ENCODE measurements around the gene PRKAG3. TPM values are rescaled to one million over a fixed set of nuclear protein-coding genes. Genes with fewer than 3 reads are reported as not detected.
A peak's percentile ranks its signal among the peaks of the same experiment; 100 is the strongest.
"Not testable (repeated sequence)": the region's sequence is repeated elsewhere in the genome, so short reads cannot be mapped to it uniquely, and the experiment has no call there.

The PRKAG3 gene
- total and polyA plus RNA-seq, 2 experiments from 2014 or later: 0.23 TPM; not detected in 1

GRCh38 chr2:218777276-218777990 lies 54.2 kb downstream of the PRKAG3 start:
- Histone ChIP-seq H3K4me3 (no peak overlapping the region), H3K27ac (peak overlapping the region; percentile 62), H3K36me3 (replicated peaks; ENCODE audit: insufficient read depth, low read depth) (no peaks in the 10 kb centered on the region), H3K4me1 (ENCODE audit: insufficient read depth) (peaks cover 9% of the 10 kb centered on the region), H3K9me2 (replicated peaks; ENCODE audit: insufficient read depth) (no peaks in the 10 kb centered on the region), H2AFZ (no peak overlapping the region), H3K27me3 (no peaks in the 10 kb centered on the region), H3K79me2 (no peaks in the 10 kb centered on the region), H3K4me2 (no peak overlapping the region), H3K9me3 (ENCODE audit: low read depth) (no peaks in the 10 kb centered on the region), H4K20me1 (ENCODE audit: insufficient read depth, poor library complexity, severe bottlenecking) (no peaks in the 10 kb centered on the region)
- WGBS (ENCODE audit: low lambda C conversion rate, missing lambda C conversion rate): 81% methylated on average over 9 of the region's 9 CpGs
- TF ChIP-seq CTCF (IDR thresholded peaks at IDR 0.05; ENCODE audit: poor library complexity): no peak
- no peak for TF ChIP-seq EZH2 (IDR thresholded peaks at IDR 0.05; ENCODE audit: borderline replicate concordance)
- TF ChIP-seq EZH2phosphoT487 (IDR thresholded peaks at IDR 0.05; ENCODE audit: low read depth, severe bottlenecking, unreplicated experiment): no peak
- peak; percentile 30 for DNase-seq (ENCODE audit: low spot score)

- Histone ChIP-seq H3K27ac (no peak overlapping the region), H3K4me2 (no peak overlapping the region), H4K20me1 (ENCODE audit: insufficient read depth, poor library complexity, severe bottlenecking) (no peaks in the 10 kb centered on the region), H3K36me3 (replicated peaks; ENCODE audit: insufficient read depth, low read depth) (no peaks in the 10 kb centered on the region), H3K27me3 (no peaks in the 10 kb centered on the region), H3K4me1 (ENCODE audit: insufficient read depth) (peaks cover 9% of the 10 kb centered on the region), H3K9me2 (replicated peaks; ENCODE audit: insufficient read depth) (no peaks in the 10 kb centered on the region), H3K9me3 (ENCODE audit: low read depth) (no peaks in the 10 kb centered on the region), H3K4me3 (no peak overlapping the region), H2AFZ (no peak overlapping the region), H3K79me2 (no peaks in the 10 kb centered on the region)
- WGBS (ENCODE audit: low lambda C conversion rate, missing lambda C conversion rate): 93% methylated on average over 1 of the region's 1 CpG
- no peak for DNase-seq (ENCODE audit: low spot score)
- TF ChIP-seq CTCF (IDR thresholded peaks at IDR 0.05; ENCODE audit: poor library complexity) (no peak), EZH2 (IDR thresholded peaks at IDR 0.05; ENCODE audit: borderline replicate concordance) (no peak), EZH2phosphoT487 (IDR thresholded peaks at IDR 0.05; ENCODE audit: low read depth, severe bottlenecking, unreplicated experiment) (no peak)
Measured at GRCh38 chr2:218776488-218776887, 55.1 kb downstream of the PRKAG3 start.

GRCh38 chr2:218773881-218774280 lies 57.7 kb downstream of the PRKAG3 start:
- DNase-seq (ENCODE audit: low spot score): no peak
- 100% methylated on average over 2 of the region's 2 CpGs for WGBS (ENCODE audit: low lambda C conversion rate, missing lambda C conversion rate)
- TF ChIP-seq EZH2 (IDR thresholded peaks at IDR 0.05; ENCODE audit: borderline replicate concordance): no peak

GRCh38 chr2:218772759-218773158 lies 58.8 kb downstream of the PRKAG3 start:
- not testable (repeated sequence) for DNase-seq (ENCODE audit: low spot score); H3K4me3 ChIP-seq; H3K36me3 ChIP-seq (replicated peaks; ENCODE audit: insufficient read depth, low read depth); H4K20me1 ChIP-seq (ENCODE audit: insufficient read depth, poor library complexity, severe bottlenecking); H3K27me3 ChIP-seq; H3K79me2 ChIP-seq; H3K9me2 ChIP-seq (replicated peaks; ENCODE audit: insufficient read depth); H2AFZ ChIP-seq; H3K27ac ChIP-seq; H3K4me1 ChIP-seq (ENCODE audit: insufficient read depth); H3K4me2 ChIP-seq; H3K9me3 ChIP-seq (ENCODE audit: low read depth)
- WGBS (ENCODE audit: low lambda C conversion rate, missing lambda C conversion rate): 96% methylated on average over 5 of the region's 5 CpGs

More at GRCh38 chr2:218773881-218774280, 57.7 kb downstream of the PRKAG3 start:
- Histone ChIP-seq H3K79me2 (no peaks in the 10 kb centered on the region), H3K36me3 (replicated peaks; ENCODE audit: insufficient read depth, low read depth) (no peaks in the 10 kb centered on the region), H4K20me1 (ENCODE audit: insufficient read depth, poor library complexity, severe bottlenecking) (no peaks in the 10 kb centered on the region), H3K9me2 (replicated peaks; ENCODE audit: insufficient read depth) (no peaks in the 10 kb centered on the region), H3K4me3 (no peak overlapping the region), H3K4me1 (ENCODE audit: insufficient read depth) (no peaks in the 10 kb centered on the region), H3K9me3 (ENCODE audit: low read depth) (no peaks in the 10 kb centered on the region), H3K27me3 (no peaks in the 10 kb centered on the region), H3K27ac (no peak overlapping the region), H3K4me2 (no peak overlapping the region), H2AFZ (no peak overlapping the region)

Small RNA genes lying within 50 kb of the gene (microRNA-seq; reads per million reads assigned to microRNA genes)
- gene MIR9500: not detected

Other genes starting within 250 kb of the PRKAG3 start
- 0.52 and 1.7 TPM in 2 replicates for gene PLCD4, start 223.9 kb downstream of the PRKAG3 start, total RNA-seq
- 0.65 and 1.0 TPM in 2 replicates for gene PLCD4, start 223.9 kb downstream of the PRKAG3 start, polyA plus RNA-seq
- gene ZNF142, start 172.2 kb downstream of the PRKAG3 start, total RNA-seq: 5.4 and 6.0 TPM in 2 replicates
- 7.7 and 8.9 TPM in 2 replicates for gene ZNF142, start 172.2 kb downstream of the PRKAG3 start, polyA plus RNA-seq
- 21.6 and 24.3 TPM in 2 replicates for gene BCS1L, start 172.1 kb downstream of the PRKAG3 start, total RNA-seq
- gene BCS1L, start 172.1 kb downstream of the PRKAG3 start, polyA plus RNA-seq: 48.1 and 58.3 TPM in 2 replicates
- 21.0 and 25.9 TPM in 2 replicates for gene RNF25, start 159.8 kb downstream of the PRKAG3 start, total RNA-seq
- gene RNF25, start 159.8 kb downstream of the PRKAG3 start, polyA plus RNA-seq: 32.4 and 32.7 TPM in 2 replicates
- gene STK36, start 159.7 kb downstream of the PRKAG3 start, total RNA-seq: 14.4 and 29.9 TPM in 2 replicates
- gene STK36, start 159.7 kb downstream of the PRKAG3 start, polyA plus RNA-seq: 37.2 and 42.7 TPM in 2 replicates
- 18.2 and 19.8 TPM in 2 replicates for gene TTLL4, start 121.0 kb downstream of the PRKAG3 start, total RNA-seq
- 23.7 and 30.2 TPM in 2 replicates for gene TTLL4, start 121.0 kb downstream of the PRKAG3 start, polyA plus RNA-seq
- 34.5 and 38.8 TPM in 2 replicates for gene CYP27A1, start 49.7 kb downstream of the PRKAG3 start, total RNA-seq
- gene CYP27A1, start 49.7 kb downstream of the PRKAG3 start, polyA plus RNA-seq: 35.9 and 44.8 TPM in 2 replicates
- 7.1 and 11.3 TPM in 2 replicates for gene WNT6, start 28.0 kb upstream of the PRKAG3 start, total RNA-seq
- 22.8 and 39.3 TPM in 2 replicates for gene WNT6, start 28.0 kb upstream of the PRKAG3 start, polyA plus RNA-seq
- gene WNT10A, start 49.0 kb upstream of the PRKAG3 start, total RNA-seq: 1.9 and 2.3 TPM in 2 replicates
- 1.9 and 5.7 TPM in 2 replicates for gene WNT10A, start 49.0 kb upstream of the PRKAG3 start, polyA plus RNA-seq
- gene CDK5R2, start 127.9 kb upstream of the PRKAG3 start, total RNA-seq: 0.08 and 0.37 TPM in 2 replicates
- gene CDK5R2, start 127.9 kb upstream of the PRKAG3 start, polyA plus RNA-seq: not detected in 2 replicates
- 0.70 TPM in 1 of 2 replicates, not detected in the other for gene FEV, start 153.4 kb upstream of the PRKAG3 start, total RNA-seq
- gene FEV, start 153.4 kb upstream of the PRKAG3 start, polyA plus RNA-seq: 0.58 and 2.1 TPM in 2 replicates
- gene CRYBA2, start 161.6 kb upstream of the PRKAG3 start, total RNA-seq: 0.90 TPM in 1 of 2 replicates, not detected in the other
- gene CRYBA2, start 161.6 kb upstream of the PRKAG3 start, polyA plus RNA-seq: not detected in 2 replicates
- gene CFAP65, start 209.7 kb upstream of the PRKAG3 start, total RNA-seq: 0.03 and 0.12 TPM in 2 replicates
- gene CFAP65, start 209.7 kb upstream of the PRKAG3 start, polyA plus RNA-seq: 0.05 and 0.06 TPM in 2 replicates
- 23.0 and 23.1 TPM in 2 replicates for gene IHH, start 229.1 kb upstream of the PRKAG3 start, total RNA-seq
- 27.7 and 36.3 TPM in 2 replicates for gene IHH, start 229.1 kb upstream of the PRKAG3 start, polyA plus RNA-seq